Pancreas (tissue), 10 donors: ENCODE measurements around the gene TPX2. TPM values are rescaled to one million over a fixed set of nuclear protein-coding genes. Genes with fewer than 3 reads are reported as not detected.

Experiments used
- ATAC-seq, 4 donors: fragments of 200-7000 bp; cut with Tn5 transposase; one replicate each; pipeline versions ENCODE4 v1.8.0 to v1.9.1; 2020; ENCODE audit warnings: mild to moderate bottlenecking in 4 of 4, moderate library complexity in 4 of 4
- DNase-seq, 6 donors: peaks; one replicate each; pipeline ENCODE4 v3.0.0-alpha.2; 2020
- FAIRE-seq: peaks from 2 replicates; lab custom pipeline; 2012; peaks lifted over from hg19 to GRCh38; lab: Jason Lieb, UNC
- H3K27ac ChIP-seq, 4 donors: fragments of 200-600 bp; sonication (generic); 1 replicate in 3 of 4; 2 replicates in 1 of 4; pipeline versions ENCODE4 v1.5.0 to v1.8.0; 2020
- H3K27me3 ChIP-seq, 4 donors: fragments of 200-600 bp; one replicate each; pipeline ENCODE4 v1.8.0; 2021
- H3K36me3 ChIP-seq, 3 donors: fragments of 200-600 bp; sonication (generic) in 1 of 3; one replicate each; pipeline versions ENCODE4 v1.5.0 to v1.8.0; 2020 to 2021
- H3K4me1 ChIP-seq, 3 donors: fragments of 200-600 bp; one replicate each; pipeline ENCODE4 v1.8.0; 2021
- H3K4me3 ChIP-seq, 4 donors: fragments of 200-600 bp; sonication (generic) in 2 of 4; one replicate each; pipeline versions ENCODE4 v1.5.0 to v1.8.0; 2020 to 2021
- H3K9me3 ChIP-seq, 4 donors: fragments of 200-600 bp; one replicate each; pipeline ENCODE4 v1.8.0; 2021
- WGBS, 2 donors: extraction: QIAGEN DNeasy Blood & Tissue Kit; methylation state at CpG; one replicate each; pipeline ENCODE4 v1.1.7; 2013; 5-methylcytosine and 5-hydroxymethylcytosine counted together
- intact Hi-C, 3 donors: fragments of 100-400 bp; cut with DNase I; formaldehyde crosslinking; loops; one replicate each; pipeline versions ENCODE4 v1.11.1 to v1.14.2; 2022
- polyA plus RNA-seq, 2 donors: library from polyadenylated mRNA; stranded (reverse); fragments of 200-250 nt; gene quantifications; one replicate each; pipeline ENCODE4 v1.2.3, GENCODE V29; 2013
- total RNA-seq, 6 donors: library from RNA; stranded (reverse); fragmentation: NEBNext Ultra II Directional in 4 of 6; extraction: Animal tissue kit (Norgen Biotek cat#: 25700) in 4 of 6; gene quantifications; one replicate each; pipeline versions ENCODE4 v1.2.1 to v1.2.4, GENCODE V29; 2021 to 2023
- TF ChIP-seq, protein P1 (sequence below), 4 donors: fragments of 200-600 bp; sonication (generic) in 3 of 4; IDR thresholded peaks; one replicate each; pipeline versions ENCODE4 v1.5.0 to v1.8.0; 2021; ENCODE audit warnings: antibody characterized with exemption in 4 of 4
- donor health status: healthy with polysubstance abuse.
- donor health status: DM: no; HTN: no; CAD: no; lungs with moderate emphysema.
- donor health status: DM: no; HTN: no; CAD: no.
- donor health status: control.
- donor health status: control.
- donor health status: Bipolar disorder and iron deficiency.
- donor health status: DM: yes; HTN: yes; CAD: no.
- donor health status: DM: no; HTN: no; CAD: no.
- donor health status: DM: no; HTN: no; CAD: no.
- donor health status: DM: yes; HTN: yes; CAD: no.

Gene TPX2
- total and polyA plus RNA-seq, 8 donors = 0.04 to 1.5 (median 0.40) TPM; not detected in 1

DNA sequence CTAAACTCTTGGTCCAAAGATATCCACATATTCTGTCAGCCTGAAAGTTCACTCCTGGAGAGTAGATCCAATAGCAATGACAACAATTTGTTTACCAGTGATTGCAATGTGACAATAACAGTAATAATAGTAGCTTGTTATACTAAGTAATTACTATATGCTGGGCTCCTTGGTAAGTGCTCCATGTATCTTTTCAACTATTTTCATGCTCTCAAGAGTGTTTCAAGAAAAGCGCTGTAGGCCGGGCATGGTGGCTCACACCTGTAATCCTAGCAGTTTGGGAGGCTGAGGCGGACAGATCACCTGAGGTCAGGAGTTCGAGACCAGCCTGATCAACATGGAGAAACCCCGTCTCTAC is 31.9 kb upstream of the TPX2 start:
- ATAC-seq = no peak
- H3K27ac ChIP-seq = peak overlapping the region in 3 of 4 donors; percentile 64 to 93 (median 88)

DNA sequence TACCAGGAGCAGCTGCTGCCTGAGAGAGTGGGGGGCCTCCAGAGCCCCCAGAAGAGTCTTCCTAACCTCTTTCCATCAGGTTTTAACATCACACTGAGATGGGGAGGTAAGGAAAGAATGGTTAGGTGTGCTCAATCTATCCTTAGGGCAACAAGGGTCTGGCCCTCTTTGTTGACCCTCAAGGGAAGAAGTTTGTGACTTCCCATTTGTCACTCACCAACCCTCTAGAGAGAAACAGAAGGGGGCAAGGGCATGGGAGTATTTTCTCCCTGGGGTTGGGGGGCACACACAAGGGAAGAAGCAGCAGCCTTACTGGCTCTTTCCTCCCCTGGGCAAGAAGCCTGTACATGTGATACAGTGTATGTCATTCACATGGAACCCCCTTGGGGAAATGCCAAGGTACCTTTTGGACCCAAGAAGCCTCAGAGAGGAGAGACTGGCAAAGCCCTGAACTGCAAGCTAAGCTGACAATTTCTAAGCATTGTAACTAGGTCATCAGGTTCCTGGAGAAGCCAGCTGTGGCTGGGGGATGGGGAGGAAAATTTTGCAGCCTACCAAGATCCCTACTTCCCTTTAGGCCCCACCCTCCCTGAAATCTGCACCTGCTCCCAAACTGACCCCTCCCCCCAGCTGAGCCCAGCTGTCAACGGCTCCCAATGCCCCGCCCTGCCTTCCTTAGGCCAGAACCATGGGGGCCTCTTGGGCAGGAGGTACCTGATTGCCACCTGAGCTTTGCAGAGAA is 30.9 kb upstream of the TPX2 start:
- Histone ChIP-seq H3K9me3 (no peaks in the 10 kb centered on the region), H3K36me3 (peaks cover 0 to 5% (median 0%) of the 10 kb centered on the region in 3 donors), H3K27me3 (no peaks in the 10 kb centered on the region), H3K4me3 (no peak overlapping the region), H3K4me1 (peaks cover 72 to 94% (median 83%) of the 10 kb centered on the region in 3 donors), H3K27ac (peak overlapping the region; percentile 43 to 93 (median 74))
- FAIRE-seq (no peak), DNase-seq (peak in 5 of 6 donors; percentile 68 to 83 (median 81)), ATAC-seq (peak; percentile 13 to 39 (median 34))
- WGBS, 2 donors = 15 to 21% methylated on average over 2 of the region's 2 CpGs
- TF ChIP-seq, protein P1, sequence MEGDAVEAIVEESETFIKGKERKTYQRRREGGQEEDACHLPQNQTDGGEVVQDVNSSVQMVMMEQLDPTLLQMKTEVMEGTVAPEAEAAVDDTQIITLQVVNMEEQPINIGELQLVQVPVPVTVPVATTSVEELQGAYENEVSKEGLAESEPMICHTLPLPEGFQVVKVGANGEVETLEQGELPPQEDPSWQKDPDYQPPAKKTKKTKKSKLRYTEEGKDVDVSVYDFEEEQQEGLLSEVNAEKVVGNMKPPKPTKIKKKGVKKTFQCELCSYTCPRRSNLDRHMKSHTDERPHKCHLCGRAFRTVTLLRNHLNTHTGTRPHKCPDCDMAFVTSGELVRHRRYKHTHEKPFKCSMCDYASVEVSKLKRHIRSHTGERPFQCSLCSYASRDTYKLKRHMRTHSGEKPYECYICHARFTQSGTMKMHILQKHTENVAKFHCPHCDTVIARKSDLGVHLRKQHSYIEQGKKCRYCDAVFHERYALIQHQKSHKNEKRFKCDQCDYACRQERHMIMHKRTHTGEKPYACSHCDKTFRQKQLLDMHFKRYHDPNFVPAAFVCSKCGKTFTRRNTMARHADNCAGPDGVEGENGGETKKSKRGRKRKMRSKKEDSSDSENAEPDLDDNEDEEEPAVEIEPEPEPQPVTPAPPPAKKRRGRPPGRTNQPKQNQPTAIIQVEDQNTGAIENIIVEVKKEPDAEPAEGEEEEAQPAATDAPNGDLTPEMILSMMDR (IDR thresholded peaks at IDR 0.05) = no peak
- intact Hi-C loops = no loop called here

More for the DNA sequence above, 31.9 kb upstream of the TPX2 start:
- intact Hi-C loops = no loop called here
- FAIRE-seq = no peak
- H3K27me3 ChIP-seq = no peaks in the 10 kb centered on the region
- H3K4me3 ChIP-seq = no peak overlapping the region
- DNase-seq = no peak
- peaks cover 0 to 5% (median 0%) of the 10 kb centered on the region in 3 donors for H3K36me3 ChIP-seq
- TF ChIP-seq, protein P1 (IDR thresholded peaks at IDR 0.05) = no peak
- WGBS, 2 donors = 96 to 98% methylated on average over 5 of the region's 5 CpGs
- H3K9me3 ChIP-seq = no peaks in the 10 kb centered on the region
- H3K4me1 ChIP-seq = peaks cover 67 to 85% (median 80%) of the 10 kb centered on the region in 3 donors

DNA sequence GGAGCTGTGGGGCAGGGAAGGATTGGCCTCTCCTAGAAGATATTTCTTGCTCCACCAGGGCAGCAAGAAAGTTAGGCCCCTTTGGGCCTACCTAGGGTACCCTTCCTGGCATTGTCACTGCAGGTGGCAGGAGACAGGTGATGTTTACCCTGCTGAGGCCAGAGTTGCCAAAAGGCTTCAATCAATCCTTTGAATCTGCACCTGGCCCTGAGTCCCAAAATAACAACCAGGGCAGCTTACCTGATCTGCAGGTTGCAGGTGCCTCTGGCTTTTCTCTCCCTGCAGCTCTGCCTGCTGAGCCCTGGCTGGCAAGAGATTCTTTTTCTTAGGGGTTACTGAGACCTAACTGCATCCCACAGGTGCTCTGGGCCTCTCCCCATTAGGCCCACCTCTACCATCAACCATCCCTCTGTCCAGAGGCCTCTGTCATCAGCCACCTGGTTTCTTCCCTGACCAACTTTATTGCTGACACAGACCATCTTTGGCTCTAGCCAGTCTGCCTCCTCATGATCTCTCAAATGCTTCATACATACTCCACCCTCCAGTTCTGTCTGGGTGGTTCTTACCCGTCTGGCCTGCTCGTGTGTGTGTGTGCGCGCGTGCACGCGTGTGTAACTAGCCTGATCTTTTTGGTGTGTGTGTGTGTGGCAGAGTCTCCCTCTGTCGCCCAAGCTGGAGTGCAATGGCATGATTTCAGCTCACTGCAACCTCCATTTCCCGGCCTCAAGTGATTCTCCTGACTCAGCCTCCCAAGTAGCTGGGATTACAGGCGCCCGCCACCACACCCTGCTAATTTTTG is 30.2 kb upstream of the TPX2 start:
- Histone ChIP-seq H3K36me3 (peaks cover 0 to 5% (median 3%) of the 10 kb centered on the region in 3 donors), H3K27me3 (no peaks in the 10 kb centered on the region), H3K9me3 (no peaks in the 10 kb centered on the region), H3K27ac (peak overlapping the region; percentile 43 to 93 (median 74)), H3K4me3 (no peak overlapping the region), H3K4me1 (peaks cover 77 to 97% (median 90%) of the 10 kb centered on the region in 3 donors)
- no peak for FAIRE-seq
- peak in 2 of 4 donors; percentile 1 to 4 for ATAC-seq
- TF ChIP-seq, protein P1 (IDR thresholded peaks at IDR 0.05) = no peak
- 83 to 84% methylated on average over 11 of the region's 11 CpGs for WGBS, 2 donors
- intact Hi-C loops = no loop called here
- DNase-seq = no peak

DNA sequence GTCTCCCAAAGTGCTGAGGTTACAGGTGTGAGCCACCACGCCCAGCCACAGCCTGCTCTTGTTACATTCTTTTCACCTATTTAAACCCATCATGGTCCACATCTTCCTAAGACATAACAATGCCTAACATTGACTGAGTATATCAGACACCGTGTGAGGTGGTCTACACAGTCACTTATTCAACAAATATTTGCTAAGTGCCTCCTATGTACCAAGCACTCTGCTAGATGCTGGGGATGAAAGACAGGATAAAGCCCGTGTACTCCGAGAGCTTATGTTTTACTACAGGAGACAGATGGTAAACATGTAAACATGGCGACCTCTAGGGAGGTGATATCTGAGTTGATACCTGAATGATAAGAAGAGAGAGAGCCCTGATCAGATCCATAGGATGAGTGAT is 29.2 kb upstream of the TPX2 start:
- Histone ChIP-seq H3K9me3 (no peaks in the 10 kb centered on the region), H3K27me3 (no peaks in the 10 kb centered on the region), H3K27ac (peak overlapping the region in 2 of 4 donors; percentile 85 to 93), H3K36me3 (peaks cover 0 to 5% (median 5%) of the 10 kb centered on the region in 3 donors), H3K4me1 (peaks cover 77 to 89% (median 86%) of the 10 kb centered on the region in 3 donors), H3K4me3 (no peak overlapping the region)
- TF ChIP-seq, protein P1 (IDR thresholded peaks at IDR 0.05) = no peak
- WGBS, 2 donors = 62 to 63% methylated on average over 5 of the region's 5 CpGs
- FAIRE-seq = no peak
- DNase-seq = no peak
- intact Hi-C loops = no loop called here
- ATAC-seq = no peak
